GM20000 (cell line): Measurements from ENCODE around the gene KXD1.

Source experiments
- DNase-seq: peaks from one replicate; pipeline ENCODE4 v3.0.0; 2012; ENCODE audit warnings: low spot score
- TF ChIP-seq, protein P1 (sequence below): IDR thresholded peaks from 2 replicates; pipeline ENCODE4 v1.5.1; 2012; ENCODE audit warnings: mild to moderate bottlenecking, control low read depth; ENCODE audit errors: extremely low read depth, missing control alignments

Gene KXD1

GRCh38 chr19:18616023-18616422 is 58.4 kb downstream of the KXD1 start:
- no peak for DNase-seq
- TF ChIP-seq, protein P1, sequence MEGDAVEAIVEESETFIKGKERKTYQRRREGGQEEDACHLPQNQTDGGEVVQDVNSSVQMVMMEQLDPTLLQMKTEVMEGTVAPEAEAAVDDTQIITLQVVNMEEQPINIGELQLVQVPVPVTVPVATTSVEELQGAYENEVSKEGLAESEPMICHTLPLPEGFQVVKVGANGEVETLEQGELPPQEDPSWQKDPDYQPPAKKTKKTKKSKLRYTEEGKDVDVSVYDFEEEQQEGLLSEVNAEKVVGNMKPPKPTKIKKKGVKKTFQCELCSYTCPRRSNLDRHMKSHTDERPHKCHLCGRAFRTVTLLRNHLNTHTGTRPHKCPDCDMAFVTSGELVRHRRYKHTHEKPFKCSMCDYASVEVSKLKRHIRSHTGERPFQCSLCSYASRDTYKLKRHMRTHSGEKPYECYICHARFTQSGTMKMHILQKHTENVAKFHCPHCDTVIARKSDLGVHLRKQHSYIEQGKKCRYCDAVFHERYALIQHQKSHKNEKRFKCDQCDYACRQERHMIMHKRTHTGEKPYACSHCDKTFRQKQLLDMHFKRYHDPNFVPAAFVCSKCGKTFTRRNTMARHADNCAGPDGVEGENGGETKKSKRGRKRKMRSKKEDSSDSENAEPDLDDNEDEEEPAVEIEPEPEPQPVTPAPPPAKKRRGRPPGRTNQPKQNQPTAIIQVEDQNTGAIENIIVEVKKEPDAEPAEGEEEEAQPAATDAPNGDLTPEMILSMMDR, result no peak

DNA sequence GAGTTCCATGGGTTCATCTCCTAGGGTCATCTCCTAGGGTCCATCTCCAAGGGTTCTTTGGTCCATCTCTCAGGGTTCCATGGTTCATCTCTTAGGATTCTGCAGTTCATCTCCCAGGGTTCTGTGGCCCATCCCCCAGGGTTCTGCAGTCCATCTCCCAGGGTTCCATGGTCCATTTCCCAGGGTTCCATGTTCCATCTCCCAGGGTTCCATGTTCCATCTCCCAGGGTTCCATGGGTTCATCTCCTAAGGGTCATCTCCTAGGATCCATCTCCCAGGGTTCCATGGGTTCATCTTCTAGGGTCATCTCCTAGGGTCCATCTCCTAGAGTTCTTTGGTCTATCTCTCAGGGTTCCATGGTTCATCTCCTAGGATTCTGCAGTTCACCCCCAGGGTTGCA is 59.9 kb downstream of the KXD1 start:
- TF ChIP-seq, protein P1, result no peak
- no peak for DNase-seq

DNA sequence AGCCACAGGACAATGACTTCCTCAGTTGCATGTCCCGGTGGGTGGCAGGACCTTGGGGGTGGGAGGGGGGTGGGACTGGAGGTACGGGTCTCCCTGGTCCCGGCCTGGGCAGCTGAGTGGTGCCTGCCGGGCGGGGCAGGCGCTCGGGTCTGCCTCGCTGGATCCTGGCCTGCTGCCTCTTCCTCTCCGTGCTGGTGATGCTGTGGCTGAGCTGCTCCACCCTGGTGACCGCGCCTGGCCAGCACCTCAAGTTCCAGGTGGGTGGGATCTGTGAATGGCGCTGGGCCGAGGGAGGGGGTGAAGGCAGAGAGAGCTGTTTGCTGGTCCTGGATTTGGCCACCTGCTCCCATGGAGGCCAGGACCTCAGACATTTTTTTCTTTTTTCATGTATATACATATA is 60.6 kb downstream of the KXD1 start:
- no peak for DNase-seq
- TF ChIP-seq, protein P1, result no peak
